Neural progenitor cell (in vitro differentiated cells): ENCODE measurements around the gene S100PBP. TPM values are rescaled to one million over a fixed set of nuclear protein-coding genes. Genes with fewer than 3 reads are reported as not detected.
A peak's percentile ranks its signal among the peaks of the same experiment; 100 is the strongest.

ENCODE experiments used
- DNase-seq: peaks from one replicate; pipeline ENCODE4 v3.0.0-alpha.2; 2016; ENCODE audit warnings: low spot score
- H2AFZ ChIP-seq: fragments of 200-600 bp; sonication (generic); replicated peaks from 2 replicates; pipeline ENCODE4 v1.6.1; 2016; ENCODE audit warnings: antibody characterized with exemption
- H3F3A ChIP-seq: fragments of 200-600 bp; sonication (generic); 2 replicates; pipeline ENCODE4 v1.6.1; 2016; ENCODE audit warnings: antibody characterized with exemption, low read depth
- H3K27ac ChIP-seq: fragments of 200-600 bp; sonication (generic); 2 replicates; pipeline ENCODE4 v1.5.1; 2016; ENCODE audit warnings: mild to moderate bottlenecking
- H3K27me3 ChIP-seq: fragments of 200-600 bp; sonication (generic); 2 replicates; pipeline ENCODE4 v1.6.1; 2016; ENCODE audit warnings: mild to moderate bottlenecking, moderate library complexity
- H3K36me3 ChIP-seq: fragments of 200-600 bp; sonication (generic); 2 replicates; pipeline ENCODE4 v1.5.1; 2016
- H3K4me1 ChIP-seq: fragments of 200-600 bp; sonication (generic); 2 replicates; pipeline ENCODE4 v1.6.1; 2016; ENCODE audit warnings: mixed run types
- H3K4me2 ChIP-seq: fragments of 200-600 bp; sonication (generic); 2 replicates; pipeline ENCODE4 v1.6.1; 2016
- H3K4me3 ChIP-seq: fragments of 200-600 bp; sonication (generic); 2 replicates; pipeline ENCODE4 v1.5.1; 2016
- H3K79me2 ChIP-seq: fragments of 200-600 bp; sonication (generic); 2 replicates; pipeline ENCODE4 v1.6.1; 2016; ENCODE audit warnings: low read depth
- H3K9ac ChIP-seq: fragments of 200-600 bp; sonication (generic); 2 replicates; pipeline ENCODE4 v1.6.1; 2016
- H3K9me3 ChIP-seq: fragments of 200-600 bp; sonication (generic); 2 replicates; pipeline ENCODE4 v1.5.1; 2016; ENCODE audit warnings: low read depth
- H4K20me1 ChIP-seq: fragments of 200-600 bp; sonication (generic); 2 replicates; pipeline ENCODE4 v1.6.1; 2016; ENCODE audit warnings: low read depth
- H3K27ac Mint-ChIP-seq: 3 replicates; pipeline ENCODE4 v1.8.0; 2021; ENCODE audit warnings: mixed read lengths
- H3K27me3 Mint-ChIP-seq: 2 replicates; pipeline ENCODE4 v1.8.0; 2022; ENCODE audit warnings: low read depth, mild to moderate bottlenecking, inconsistent platforms, moderate library complexity, mixed read lengths; ENCODE audit not compliant: insufficient read depth
- H3K36me3 Mint-ChIP-seq: 3 replicates; pipeline ENCODE4 v1.8.0; 2021; ENCODE audit warnings: mixed read lengths
- H3K4me1 Mint-ChIP-seq: 3 replicates; pipeline ENCODE4 v1.8.0; 2021; ENCODE audit warnings: mixed read lengths
- H3K4me3 Mint-ChIP-seq: 3 replicates; pipeline ENCODE4 v1.8.0; 2021; ENCODE audit warnings: mild to moderate bottlenecking, moderate library complexity, mixed read lengths
- H3K9me3 Mint-ChIP-seq: 3 replicates; pipeline ENCODE4 v1.8.0; 2020; ENCODE audit warnings: mixed read lengths
- CTCF ChIP-seq: fragments of 200-600 bp; sonication (generic); IDR thresholded peaks from 2 replicates; pipeline ENCODE4 v1.5.1; 2017; ENCODE audit warnings: antibody characterized with exemption, mild to moderate bottlenecking
- EZH2 ChIP-seq: fragments of 200-600 bp; sonication (generic); IDR thresholded peaks from 2 replicates; pipeline ENCODE4 v1.6.1; 2017; ENCODE audit warnings: antibody characterized with exemption, mild to moderate bottlenecking, moderate library complexity
- EZH2phosphoT487 ChIP-seq: fragments of 200-600 bp; sonication (generic); IDR thresholded peaks from 2 replicates; pipeline ENCODE4 v1.6.1; 2017; ENCODE audit warnings: antibody characterized with exemption
- total RNA-seq: library from RNA; depleted of rRNA; stranded (reverse); fragments of >200 nt; gene quantifications from 2 replicates; pipeline ENCODE4 v1.2.3, GENCODE V29; 2015; ENCODE audit warnings: low replicate concordance

S100PBP gene
- total RNA-seq, 1 donor from 2014 or later, result 107 TPM

- Mint-ChIP-seq H3K4me3 (peak overlapping the region; percentile 38), H3K27me3 (peaks cover 41% of the 10 kb centered on the region), H3K27ac (no peak overlapping the region), H3K4me1 (peaks cover 25% of the 10 kb centered on the region), H3K9me3 (no peaks in the 10 kb centered on the region), H3K36me3 (no peaks in the 10 kb centered on the region)
- Histone ChIP-seq H3K79me2 (no peaks in the 10 kb centered on the region), H3K4me3 (no peak overlapping the region), H3K4me2 (no peak overlapping the region), H3K9ac (no peak overlapping the region), H4K20me1 (peaks cover 16% of the 10 kb centered on the region), H3F3A (peaks cover 8% of the 10 kb centered on the region), H3K4me1 (peaks cover 41% of the 10 kb centered on the region), H3K36me3 (no peaks in the 10 kb centered on the region), H3K9me3 (no peaks in the 10 kb centered on the region), H3K27ac (no peak overlapping the region), H3K27me3 (peaks cover 25% of the 10 kb centered on the region), H2AFZ (no peak overlapping the region)
- no peak for DNase-seq
- TF ChIP-seq EZH2phosphoT487 (no peak), EZH2 (no peak), CTCF (no peak)
Observed at GRCh38 chr1:32881291-32881690, 63.8 kb downstream of the S100PBP start.

- no peak overlapping the region for H3K4me3 Mint-ChIP-seq
- Histone ChIP-seq H3K4me1 (peaks cover 33% of the 10 kb centered on the region), H2AFZ (no peak overlapping the region), H3K4me2 (no peak overlapping the region), H4K20me1 (peaks cover 23% of the 10 kb centered on the region), H3K79me2 (no peaks in the 10 kb centered on the region), H3F3A (peaks cover 4% of the 10 kb centered on the region), H3K9ac (no peak overlapping the region), H3K36me3 (no peaks in the 10 kb centered on the region), H3K27me3 (peaks cover 34% of the 10 kb centered on the region), H3K4me3 (no peak overlapping the region), H3K27ac (no peak overlapping the region), H3K9me3 (no peaks in the 10 kb centered on the region)
- peaks cover 47% of the 10 kb centered on the region for H3K27me3 Mint-ChIP-seq
- no peak overlapping the region for H3K27ac Mint-ChIP-seq
- H3K36me3 Mint-ChIP-seq, result no peaks in the 10 kb centered on the region
- DNase-seq, result no peak
- no peak for TF ChIP-seq EZH2phosphoT487
- TF ChIP-seq CTCF, result no peak
- TF ChIP-seq EZH2, result no peak
- H3K9me3 Mint-ChIP-seq, result no peaks in the 10 kb centered on the region
- peaks cover 24% of the 10 kb centered on the region for H3K4me1 Mint-ChIP-seq
Observed at GRCh38 chr1:32881871-32882850, 64.7 kb downstream of the S100PBP start.

GRCh38 chr1:32883338-32884031 lies 66.0 kb downstream of the S100PBP start:
- TF ChIP-seq EZH2phosphoT487 (no peak), EZH2 (no peak), CTCF (no peak)
- Histone ChIP-seq H2AFZ (no peak overlapping the region), H3K4me1 (peaks cover 20% of the 10 kb centered on the region), H3K4me3 (no peak overlapping the region), H3K9ac (no peak overlapping the region), H3F3A (no peaks in the 10 kb centered on the region), H3K9me3 (no peaks in the 10 kb centered on the region), H3K27me3 (peaks cover 47% of the 10 kb centered on the region), H3K4me2 (no peak overlapping the region), H4K20me1 (peaks cover 27% of the 10 kb centered on the region), H3K79me2 (no peaks in the 10 kb centered on the region), H3K27ac (no peak overlapping the region), H3K36me3 (no peaks in the 10 kb centered on the region)
- Mint-ChIP-seq H3K9me3 (no peaks in the 10 kb centered on the region), H3K4me1 (peaks cover 13% of the 10 kb centered on the region), H3K36me3 (no peaks in the 10 kb centered on the region), H3K4me3 (no peak overlapping the region), H3K27me3 (peaks cover 49% of the 10 kb centered on the region), H3K27ac (no peak overlapping the region)
- DNase-seq, result no peak
